ENCODE measurements around the gene TMEM107.

The TMEM107 gene

GRCh38 chr17:8137645-8138373 is 38.4 kb downstream of the TMEM107 start:
- DNase-seq (ENCODE audit: low spot score): no peak

- no peak for DNase-seq (ENCODE audit: low spot score)
Observed at GRCh38 chr17:8133941-8134340, 42.2 kb downstream of the TMEM107 start.

GRCh38 chr17:8133399-8133798 is 42.8 kb downstream of the TMEM107 start:
- no peak for DNase-seq (ENCODE audit: low spot score)

GRCh38 chr17:8131844-8132441 is 44.2 kb downstream of the TMEM107 start:
- peak; percentile 69 for DNase-seq (ENCODE audit: low spot score)

- DNase-seq (ENCODE audit: low spot score): no peak
Observed at GRCh38 chr17:8128125-8128784, 47.9 kb downstream of the TMEM107 start.

GRCh38 chr17:8126491-8127066 is 49.6 kb downstream of the TMEM107 start:
- peak; percentile 82 for DNase-seq (ENCODE audit: low spot score)

- DNase-seq (ENCODE audit: low spot score): peak; percentile 72
Observed at GRCh38 chr17:8125947-8126490, 50.2 kb downstream of the TMEM107 start.

GRCh38 chr17:8125154-8125946 is 50.8 kb downstream of the TMEM107 start:
- DNase-seq (ENCODE audit: low spot score): peak; percentile 86

- DNase-seq (ENCODE audit: low spot score): peak; percentile 74
Observed at GRCh38 chr17:8124350-8125153, 51.6 kb downstream of the TMEM107 start.

GRCh38 chr17:8123695-8124349 is 52.4 kb downstream of the TMEM107 start, which contains the start of gene HES7:
HES7 (minus strand) TSS chr17:8124106; CDS start chr17:8124084, 22 bp downstream.
- DNase-seq (ENCODE audit: low spot score): peak; percentile 79

- peak; percentile 41 for DNase-seq (ENCODE audit: low spot score)
Observed at GRCh38 chr17:8122924-8123694, 53.1 kb downstream of the TMEM107 start.

Measured in RKO (cell line).